Calu3 (cell line): ENCODE results near the gene TGIF2. TPM values are rescaled to one million over a fixed set of nuclear protein-coding genes. Genes with fewer than 3 reads are reported as not detected.

Experiments
- BruUV-seq: library from RNA; stranded (reverse); fragments of 400-500 nt; replicated peaks from 2 replicates; lab custom pipeline; 2021; lab: Mats Ljungman, UMichigan
- CTCF ChIA-PET: fragments of 300-600 bp; sonication (Branson Sonifier 250); formaldehyde crosslinking; loops from one replicate; lab custom pipeline; 2022; ENCODE audit warnings: antibody characterized with exemption; lab: Charles Lee
- DNase-seq: peaks from one replicate; pipeline ENCODE4 v3.0.0; 2022
- H3K27ac Mint-ChIP-seq: one replicate; pipeline ENCODE4 v1.8.0; 2022; ENCODE audit warnings: mixed read lengths; ENCODE audit not compliant: unreplicated experiment
- H3K27me3 Mint-ChIP-seq: one replicate; pipeline ENCODE4 v1.8.0; 2022; ENCODE audit warnings: mixed read lengths; ENCODE audit not compliant: unreplicated experiment
- H3K36me3 Mint-ChIP-seq: one replicate; pipeline ENCODE4 v1.8.0; 2022; ENCODE audit warnings: mild to moderate bottlenecking, moderate library complexity, mixed read lengths; ENCODE audit not compliant: insufficient read depth, unreplicated experiment
- H3K4me1 Mint-ChIP-seq: one replicate; pipeline ENCODE4 v1.8.0; 2022; ENCODE audit warnings: mild to moderate bottlenecking, low read depth, mixed read lengths; ENCODE audit not compliant: unreplicated experiment
- H3K4me3 Mint-ChIP-seq: one replicate; pipeline ENCODE4 v1.8.0; 2022; ENCODE audit warnings: mild to moderate bottlenecking, low read depth, moderate library complexity, mixed read lengths; ENCODE audit not compliant: unreplicated experiment
- H3K9me3 Mint-ChIP-seq: one replicate; pipeline ENCODE4 v1.8.0; 2022; ENCODE audit warnings: low read depth, mixed read lengths; ENCODE audit not compliant: unreplicated experiment
- intact Hi-C: fragments of 100-400 bp; cut with micrococcal nuclease; formaldehyde crosslinking; loops from one replicate; pipeline ENCODE4 v1.10.0; 2022; ENCODE audit not compliant: unreplicated experiment
- total RNA-seq: library from RNA; stranded (reverse); gene quantifications from 2 replicates; pipeline ENCODE4 v1.2.3, GENCODE V29; 2022
- TF ChIP-seq, protein P1 (sequence below): fragments of 200-600 bp; IDR thresholded peaks from one replicate; pipeline ENCODE4 v1.8.0; 2022; ENCODE audit warnings: antibody characterized with exemption; ENCODE audit not compliant: unreplicated experiment

TGIF2 gene
- total RNA-seq, 1 experiment from 2014 or later: 39.4 TPM

DNA sequence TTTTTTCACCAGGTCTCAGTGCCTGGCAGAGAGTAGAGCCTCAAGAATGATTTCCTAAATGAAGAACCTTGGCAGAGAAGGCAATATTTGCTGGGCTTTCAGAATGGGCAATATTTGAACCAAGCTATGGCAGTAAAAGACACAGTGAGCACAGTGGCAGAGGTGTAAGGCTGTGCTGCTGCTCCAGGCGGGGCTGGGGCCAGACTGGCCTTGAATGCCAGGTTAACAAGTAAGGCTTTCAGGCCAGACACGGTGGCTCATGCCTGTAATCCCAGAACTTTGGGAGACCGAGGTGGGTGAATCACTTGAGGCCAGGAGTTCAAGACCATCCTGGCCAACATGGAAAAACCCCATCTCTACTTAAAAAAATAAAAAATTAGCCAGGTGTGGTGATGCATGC, 40.6 kb upstream of the TGIF2 start:
- Mint-ChIP-seq H3K27ac (peak overlapping the region; percentile 22), H3K4me3 (no peak overlapping the region), H3K9me3 (no peaks in the 10 kb centered on the region), H3K36me3 (peaks cover 7% of the 10 kb centered on the region), H3K4me1 (no peaks in the 10 kb centered on the region), H3K27me3 (no peaks in the 10 kb centered on the region)
- CTCF ChIA-PET: no interaction called here
- no TSS peak for BruUV-seq
- intact Hi-C loops: no loop called here
- DNase-seq: no peak
- TF ChIP-seq, protein P1, sequence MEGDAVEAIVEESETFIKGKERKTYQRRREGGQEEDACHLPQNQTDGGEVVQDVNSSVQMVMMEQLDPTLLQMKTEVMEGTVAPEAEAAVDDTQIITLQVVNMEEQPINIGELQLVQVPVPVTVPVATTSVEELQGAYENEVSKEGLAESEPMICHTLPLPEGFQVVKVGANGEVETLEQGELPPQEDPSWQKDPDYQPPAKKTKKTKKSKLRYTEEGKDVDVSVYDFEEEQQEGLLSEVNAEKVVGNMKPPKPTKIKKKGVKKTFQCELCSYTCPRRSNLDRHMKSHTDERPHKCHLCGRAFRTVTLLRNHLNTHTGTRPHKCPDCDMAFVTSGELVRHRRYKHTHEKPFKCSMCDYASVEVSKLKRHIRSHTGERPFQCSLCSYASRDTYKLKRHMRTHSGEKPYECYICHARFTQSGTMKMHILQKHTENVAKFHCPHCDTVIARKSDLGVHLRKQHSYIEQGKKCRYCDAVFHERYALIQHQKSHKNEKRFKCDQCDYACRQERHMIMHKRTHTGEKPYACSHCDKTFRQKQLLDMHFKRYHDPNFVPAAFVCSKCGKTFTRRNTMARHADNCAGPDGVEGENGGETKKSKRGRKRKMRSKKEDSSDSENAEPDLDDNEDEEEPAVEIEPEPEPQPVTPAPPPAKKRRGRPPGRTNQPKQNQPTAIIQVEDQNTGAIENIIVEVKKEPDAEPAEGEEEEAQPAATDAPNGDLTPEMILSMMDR: no peak

DNA sequence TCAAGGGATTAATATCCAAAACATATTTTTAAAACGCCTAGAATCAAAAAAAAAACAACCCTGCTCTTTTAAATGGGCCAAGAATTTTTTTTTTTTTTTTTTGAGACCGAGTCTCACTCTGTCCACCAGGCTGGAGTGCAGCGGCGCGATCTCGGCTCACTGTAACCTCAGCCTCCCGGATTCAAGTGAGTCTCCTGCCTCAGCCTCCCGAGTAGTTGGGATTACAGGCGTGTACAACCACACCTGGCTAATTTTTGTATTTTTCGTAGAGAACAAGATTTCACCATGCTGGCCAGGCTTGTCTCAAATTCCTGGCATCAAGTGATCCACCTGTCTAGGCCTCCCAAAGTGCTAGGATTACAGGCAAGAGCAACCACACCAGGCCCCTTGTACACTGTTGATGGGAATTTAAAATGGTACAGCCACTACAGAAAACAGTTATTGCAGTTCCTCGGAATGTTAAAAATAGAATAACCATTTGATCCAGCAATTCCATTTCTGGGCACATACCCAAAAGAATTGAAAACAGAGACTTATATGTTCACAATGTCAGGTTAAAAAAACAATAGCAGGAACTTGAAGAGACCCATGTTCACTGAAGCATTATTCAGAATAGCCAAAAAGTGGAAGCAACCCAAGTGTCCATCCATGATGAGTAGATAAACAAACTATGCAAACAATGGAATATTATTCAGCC, 35.2 kb upstream of the TGIF2 start:
- H3K9me3 Mint-ChIP-seq: no peaks in the 10 kb centered on the region
- no peak for DNase-seq
- H3K4me3 Mint-ChIP-seq: no peak overlapping the region
- intact Hi-C loops: no loop called here
- no TSS peak for BruUV-seq
- H3K27me3 Mint-ChIP-seq: no peaks in the 10 kb centered on the region
- H3K4me1 Mint-ChIP-seq: no peaks in the 10 kb centered on the region
- TF ChIP-seq, protein P1: no peak
- no peak overlapping the region for H3K27ac Mint-ChIP-seq
- H3K36me3 Mint-ChIP-seq: peaks cover 3% of the 10 kb centered on the region
- CTCF ChIA-PET: interaction anchor here (0.7 kb wide), 2 partner anchors 11 to 185 kb away, joined by 4 to 6 read pairs; no protein-coding TSS in a partner anchor

DNA sequence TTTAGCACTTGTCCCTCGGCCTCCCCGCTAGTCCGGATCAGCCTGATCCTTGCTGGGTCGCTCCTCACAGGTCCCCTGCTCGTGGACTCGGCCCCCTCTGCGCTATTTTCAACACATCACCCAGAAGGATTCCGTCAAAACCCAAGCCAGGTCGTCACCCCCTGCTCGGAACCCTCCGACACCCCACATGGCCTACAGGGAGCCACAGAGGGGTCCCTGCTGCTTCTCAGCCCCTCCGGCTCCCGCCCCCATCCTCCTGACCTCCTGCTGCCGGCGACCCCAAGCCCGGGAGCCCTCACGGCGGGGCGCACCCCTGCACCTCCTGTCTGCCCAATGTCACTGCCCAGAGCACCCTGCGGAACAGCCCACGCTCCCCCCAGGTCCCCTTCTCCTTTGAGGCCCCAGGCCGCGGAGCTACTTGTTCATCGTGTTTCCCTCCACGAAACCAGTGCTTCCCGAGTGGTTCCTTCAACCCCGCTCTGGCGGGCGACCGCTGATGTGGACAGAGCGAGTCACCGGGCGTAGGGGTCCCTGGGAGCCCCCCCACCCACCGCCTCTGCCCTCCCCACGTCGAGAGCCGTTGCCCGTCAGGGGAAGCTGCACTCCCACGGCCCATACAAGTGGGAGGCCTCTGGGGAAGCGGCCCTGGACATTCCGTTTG, 32.7 kb upstream of the TGIF2 start:
- DNase-seq: no peak
- intact Hi-C loops: no loop called here
- no peaks in the 10 kb centered on the region for H3K27me3 Mint-ChIP-seq
- no peak overlapping the region for H3K27ac Mint-ChIP-seq
- no peaks in the 10 kb centered on the region for H3K9me3 Mint-ChIP-seq
- CTCF ChIA-PET: interaction anchor here (1.6 kb wide), 1 partner anchor 74 kb away, joined by 9 read pairs; no protein-coding TSS in a partner anchor
- H3K4me1 Mint-ChIP-seq: no peaks in the 10 kb centered on the region
- TF ChIP-seq, protein P1: no peak
- no TSS peak for BruUV-seq
- H3K4me3 Mint-ChIP-seq: peak overlapping the region; percentile 64
- H3K36me3 Mint-ChIP-seq: peaks cover 3% of the 10 kb centered on the region

DNA sequence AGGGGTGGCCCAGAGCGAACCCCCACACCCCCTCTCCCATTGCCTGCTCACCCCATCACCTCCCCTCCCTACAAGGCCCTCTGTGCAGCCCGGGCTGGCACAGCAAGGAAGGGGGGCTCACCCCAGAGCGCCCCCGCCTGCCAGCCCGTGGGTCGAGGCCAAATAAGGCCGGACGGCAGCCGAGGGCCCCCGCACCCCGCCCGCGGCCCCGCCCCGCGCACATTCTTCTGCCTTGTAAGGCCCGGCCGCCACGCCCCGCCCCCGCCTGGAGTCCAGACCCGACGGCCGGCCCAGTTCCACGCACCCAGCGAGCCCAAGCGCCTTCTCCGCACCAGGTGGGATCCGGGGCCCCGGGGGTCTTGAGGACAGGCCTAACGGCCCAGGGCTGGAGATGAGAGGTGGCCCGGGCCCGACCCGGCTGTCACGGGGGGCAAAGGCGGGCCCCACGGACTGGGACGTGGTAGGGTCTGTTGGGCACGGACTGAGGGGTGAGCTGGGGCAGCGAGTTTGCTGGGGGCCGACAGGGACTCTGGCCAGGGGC, 32.1 kb upstream of the TGIF2 start, which contains the start of gene MYL9:
MYL9 (plus strand) TSS at position 293 of the 541 bp plus-strand sequence. CDS start 3,366 bp downstream, outside the sequence.
- TF ChIP-seq, protein P1: no peak
- intact Hi-C loops: no loop called here
- H3K27me3 Mint-ChIP-seq: no peaks in the 10 kb centered on the region
- no peaks in the 10 kb centered on the region for H3K4me1 Mint-ChIP-seq
- peak within 1 kb of the TSS; percentile 64 for H3K4me3 Mint-ChIP-seq
- CTCF ChIA-PET: interaction anchor here (0.7 to 1.6 kb wide), 2 partner anchors 31 to 74 kb away, joined by 3 to 9 read pairs; no protein-coding TSS in a partner anchor
- DNase-seq: peak; percentile 69
- H3K36me3 Mint-ChIP-seq: peaks cover 3% of the 10 kb centered on the region
- no peak within 1 kb of the TSS for H3K27ac Mint-ChIP-seq
- BruUV-seq: no TSS peak
- no peaks in the 10 kb centered on the region for H3K9me3 Mint-ChIP-seq
